Measurements from ENCODE around the gene THOP1.

Gene THOP1

DNA sequence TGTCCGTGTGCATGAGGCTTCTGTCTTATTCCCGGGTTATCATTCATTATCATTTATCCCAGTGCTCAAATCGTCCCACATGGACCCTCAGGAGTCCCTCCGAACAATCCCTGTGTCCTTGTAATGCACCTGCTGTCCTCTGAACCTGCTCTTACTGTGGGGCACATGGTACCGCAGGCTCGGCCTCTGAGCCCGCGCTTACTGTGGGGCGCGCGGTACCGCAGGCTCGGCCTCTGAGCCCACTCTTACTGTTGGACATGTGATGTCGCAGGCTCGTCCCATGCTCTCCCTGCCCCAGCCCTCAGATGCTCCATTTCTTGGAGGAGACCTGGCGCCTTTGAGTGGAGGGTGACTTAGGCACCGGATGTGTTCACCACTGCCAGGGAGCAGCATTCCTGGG is 17.5 kb downstream of the THOP1 start:
- Histone ChIP-seq H3K4me1 (ENCODE audit: control insufficient read depth, low read length) (no peaks in the 10 kb centered on the region), H4K20me1 (ENCODE audit: control insufficient read depth, insufficient read depth, low read depth, low read length) (no peaks in the 10 kb centered on the region), H3K27me3 (ENCODE audit: control insufficient read depth, low read length) (no peaks in the 10 kb centered on the region), H3F3A (ENCODE audit: control insufficient read depth, insufficient read depth) (no peaks in the 10 kb centered on the region), H3K4me3 (ENCODE audit: low read length) (no peak overlapping the region), H3K9me2 (replicated peaks; ENCODE audit: control insufficient read depth, low read length) (no peaks in the 10 kb centered on the region), H3K36me3 (ENCODE audit: control insufficient read depth, low read length) (peaks cover 85% of the 10 kb centered on the region), H3K27ac (ENCODE audit: low read depth, low read length) (no peak overlapping the region), H3K79me2 (ENCODE audit: control insufficient read depth, low read length) (peaks cover 6% of the 10 kb centered on the region; the same call in 1 of the 2 replicates), H3K4me2 (ENCODE audit: low read length) (no peak overlapping the region), H3K9me3 (ENCODE audit: control insufficient read depth, insufficient read depth, low read length) (no peaks in the 10 kb centered on the region)
- TF ChIP-seq EZH2phosphoT487 (IDR thresholded peaks at IDR 0.05; ENCODE audit: borderline replicate concordance, low read length): no peak
- TF ChIP-seq, protein P1, sequence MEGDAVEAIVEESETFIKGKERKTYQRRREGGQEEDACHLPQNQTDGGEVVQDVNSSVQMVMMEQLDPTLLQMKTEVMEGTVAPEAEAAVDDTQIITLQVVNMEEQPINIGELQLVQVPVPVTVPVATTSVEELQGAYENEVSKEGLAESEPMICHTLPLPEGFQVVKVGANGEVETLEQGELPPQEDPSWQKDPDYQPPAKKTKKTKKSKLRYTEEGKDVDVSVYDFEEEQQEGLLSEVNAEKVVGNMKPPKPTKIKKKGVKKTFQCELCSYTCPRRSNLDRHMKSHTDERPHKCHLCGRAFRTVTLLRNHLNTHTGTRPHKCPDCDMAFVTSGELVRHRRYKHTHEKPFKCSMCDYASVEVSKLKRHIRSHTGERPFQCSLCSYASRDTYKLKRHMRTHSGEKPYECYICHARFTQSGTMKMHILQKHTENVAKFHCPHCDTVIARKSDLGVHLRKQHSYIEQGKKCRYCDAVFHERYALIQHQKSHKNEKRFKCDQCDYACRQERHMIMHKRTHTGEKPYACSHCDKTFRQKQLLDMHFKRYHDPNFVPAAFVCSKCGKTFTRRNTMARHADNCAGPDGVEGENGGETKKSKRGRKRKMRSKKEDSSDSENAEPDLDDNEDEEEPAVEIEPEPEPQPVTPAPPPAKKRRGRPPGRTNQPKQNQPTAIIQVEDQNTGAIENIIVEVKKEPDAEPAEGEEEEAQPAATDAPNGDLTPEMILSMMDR (IDR thresholded peaks at IDR 0.05; ENCODE audit: low read depth, low read length, poor library complexity, severe bottlenecking): no peak

DNA sequence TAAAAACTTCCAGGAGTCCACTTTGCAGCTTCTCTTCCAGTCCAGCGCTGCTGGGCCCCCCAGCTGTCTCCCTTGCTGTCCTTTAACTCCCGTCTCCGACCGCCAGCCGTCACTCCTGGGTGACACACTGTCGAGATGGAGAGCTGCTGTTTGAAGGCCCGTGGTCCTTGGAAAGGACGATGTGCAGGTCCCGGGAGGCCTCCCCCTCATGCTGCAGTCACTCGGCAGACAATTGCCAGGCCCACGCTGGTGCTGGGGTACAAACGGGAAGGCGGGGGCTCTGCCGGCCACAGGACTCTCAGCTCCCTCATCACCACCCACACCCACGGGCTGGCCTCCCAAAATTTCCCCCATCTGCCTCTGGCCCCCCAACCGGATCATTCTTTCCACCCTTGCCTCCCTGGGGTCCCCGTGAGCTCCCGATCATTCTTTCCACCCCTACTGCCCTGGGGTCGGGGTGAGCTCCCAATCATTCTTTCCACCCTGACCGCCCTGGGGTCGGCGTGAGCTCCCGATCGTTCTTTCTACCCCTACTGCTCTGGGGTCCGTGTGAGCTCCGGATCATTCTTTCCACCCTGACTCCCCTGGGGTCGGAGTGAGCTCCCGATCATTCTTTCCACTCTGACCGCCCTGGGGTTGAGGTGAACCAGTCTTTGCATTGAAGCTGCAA is 18.3 kb downstream of the THOP1 start:
- no peak overlapping the region for H3K27ac ChIP-seq (ENCODE audit: low read depth, low read length)
- H3K9me2 ChIP-seq (replicated peaks; ENCODE audit: control insufficient read depth, low read length): no peaks in the 10 kb centered on the region
- no peaks in the 10 kb centered on the region for H4K20me1 ChIP-seq (ENCODE audit: control insufficient read depth, insufficient read depth, low read depth, low read length)
- no peaks in the 10 kb centered on the region for H3K4me1 ChIP-seq (ENCODE audit: control insufficient read depth, low read length)
- no peaks in the 10 kb centered on the region for H3F3A ChIP-seq (ENCODE audit: control insufficient read depth, insufficient read depth)
- peaks cover 6% of the 10 kb centered on the region; the same call in 1 of the 2 replicates for H3K79me2 ChIP-seq (ENCODE audit: control insufficient read depth, low read length)
- H3K36me3 ChIP-seq (ENCODE audit: control insufficient read depth, low read length): peaks cover 86% of the 10 kb centered on the region
- H3K9me3 ChIP-seq (ENCODE audit: control insufficient read depth, insufficient read depth, low read length): no peaks in the 10 kb centered on the region
- H3K27me3 ChIP-seq (ENCODE audit: control insufficient read depth, low read length): no peaks in the 10 kb centered on the region
- no peak overlapping the region for H3K4me3 ChIP-seq (ENCODE audit: low read length)
- no peak overlapping the region for H3K4me2 ChIP-seq (ENCODE audit: low read length)
- TF ChIP-seq EZH2phosphoT487 (IDR thresholded peaks at IDR 0.05; ENCODE audit: borderline replicate concordance, low read length): no peak
- TF ChIP-seq, protein P1 (IDR thresholded peaks at IDR 0.05; ENCODE audit: low read depth, low read length, poor library complexity, severe bottlenecking): no peak

DNA sequence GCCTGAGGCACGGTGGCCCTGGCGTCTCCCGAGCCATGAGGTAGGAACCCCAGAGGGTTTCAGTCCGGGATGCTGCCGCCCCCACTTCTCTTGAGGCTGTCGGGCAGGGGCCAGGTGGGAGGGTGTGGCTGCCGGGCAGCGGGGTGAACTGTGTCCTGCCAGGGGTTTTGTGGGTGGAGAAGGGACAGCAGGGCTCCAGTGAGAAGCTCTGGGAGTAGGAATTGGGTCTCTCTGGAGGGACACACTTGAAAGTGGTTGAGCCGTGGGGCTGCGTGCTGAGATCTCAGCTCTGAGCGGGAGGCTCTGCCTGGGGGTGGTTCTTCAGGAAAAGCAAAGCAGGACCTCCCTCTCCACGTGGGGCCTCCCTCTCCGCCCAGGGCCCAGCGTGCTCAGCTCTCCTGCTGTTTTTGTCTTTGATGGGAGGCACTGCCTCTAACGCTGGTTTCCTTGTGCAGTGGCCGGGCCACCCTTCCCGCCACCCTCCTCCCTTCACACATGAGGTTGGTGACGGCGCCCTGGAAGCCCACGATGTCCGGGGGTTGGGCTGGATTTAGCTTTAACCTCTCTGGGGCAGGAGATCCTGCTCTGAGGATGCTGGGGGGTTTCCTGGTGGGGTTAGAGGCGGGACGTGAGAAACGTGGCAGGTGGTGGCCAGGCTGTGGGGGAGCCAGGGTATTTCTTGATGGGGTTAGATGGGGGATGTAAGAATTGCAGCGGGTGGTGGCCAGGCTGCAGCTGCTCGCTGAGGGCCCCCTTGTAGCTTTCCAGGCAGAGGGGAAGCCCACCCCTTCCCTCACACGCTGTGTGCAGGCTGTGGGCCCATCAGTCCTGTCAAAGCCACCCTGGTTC is 19.1 kb downstream of the THOP1 start:
- H3K9me3 ChIP-seq (ENCODE audit: control insufficient read depth, insufficient read depth, low read length): no peaks in the 10 kb centered on the region
- no peak overlapping the region for H3K4me2 ChIP-seq (ENCODE audit: low read length)
- no peaks in the 10 kb centered on the region for H3K27me3 ChIP-seq (ENCODE audit: control insufficient read depth, low read length)
- TF ChIP-seq, protein P1 (IDR thresholded peaks at IDR 0.05; ENCODE audit: low read depth, low read length, poor library complexity, severe bottlenecking): no peak
- no peak for TF ChIP-seq EZH2phosphoT487 (IDR thresholded peaks at IDR 0.05; ENCODE audit: borderline replicate concordance, low read length)
- H3K4me3 ChIP-seq (ENCODE audit: low read length): no peak overlapping the region
- peaks cover 86% of the 10 kb centered on the region for H3K36me3 ChIP-seq (ENCODE audit: control insufficient read depth, low read length)
- H3F3A ChIP-seq (ENCODE audit: control insufficient read depth, insufficient read depth): no peaks in the 10 kb centered on the region
- peaks cover 6% of the 10 kb centered on the region; the same call in 1 of the 2 replicates for H3K79me2 ChIP-seq (ENCODE audit: control insufficient read depth, low read length)
- no peaks in the 10 kb centered on the region for H3K4me1 ChIP-seq (ENCODE audit: control insufficient read depth, low read length)
- no peaks in the 10 kb centered on the region for H3K9me2 ChIP-seq (replicated peaks; ENCODE audit: control insufficient read depth, low read length)
- H3K27ac ChIP-seq (ENCODE audit: low read depth, low read length): no peak overlapping the region
- H4K20me1 ChIP-seq (ENCODE audit: control insufficient read depth, insufficient read depth, low read depth, low read length): no peaks in the 10 kb centered on the region
